H9 (cell line): ENCODE results near the gene TMEM184B. TPM values are rescaled to one million over a fixed set of nuclear protein-coding genes. Genes with fewer than 3 reads are reported as not detected.

Source experiments
- DNase-seq: peaks from one replicate; pipeline ENCODE4 v3.0.0-alpha.2; 2017
- H2AFZ ChIP-seq: one replicate; pipeline ENCODE4 v1.6.1; 2013; ENCODE audit warnings: mild to moderate bottlenecking, low read length, control low read depth, moderate library complexity
- H2AK5ac ChIP-seq: 2 replicates; pipeline ENCODE4 v1.6.1; 2013; ENCODE audit warnings: low read length, control low read depth, mixed read lengths; ENCODE audit not compliant: insufficient read length
- H2BK120ac ChIP-seq: one replicate; pipeline ENCODE4 v1.6.1; 2013; ENCODE audit warnings: low read depth, mild to moderate bottlenecking, low read length, control low read depth, inconsistent platforms; ENCODE audit not compliant: poor library complexity, severe bottlenecking
- H2BK12ac ChIP-seq: 2 replicates; pipeline ENCODE4 v1.6.1; 2013; ENCODE audit warnings: low read length, control low read depth, mixed read lengths, low read depth; ENCODE audit not compliant: insufficient read length
- H2BK15ac ChIP-seq: 2 replicates; pipeline ENCODE4 v1.6.1; 2013; ENCODE audit warnings: low read depth, low read length, control low read depth
- H2BK20ac ChIP-seq: one replicate; pipeline ENCODE4 v1.6.1; 2013; ENCODE audit warnings: low read depth, mild to moderate bottlenecking, low read length, control low read depth, inconsistent platforms; ENCODE audit not compliant: poor library complexity, severe bottlenecking
- H2BK5ac ChIP-seq: 2 replicates; pipeline ENCODE4 v1.6.1; 2013; ENCODE audit warnings: low read length, control low read depth, mixed read lengths; ENCODE audit not compliant: insufficient read length
- H3K14ac ChIP-seq: 2 replicates; pipeline ENCODE4 v1.6.1; 2013; ENCODE audit warnings: low read length, control low read depth; ENCODE audit not compliant: insufficient read depth
- H3K18ac ChIP-seq: 2 replicates; pipeline ENCODE4 v1.6.1; 2013; ENCODE audit warnings: low read depth, mild to moderate bottlenecking, mixed read lengths, low read length, control low read depth; ENCODE audit not compliant: insufficient read length
- H3K23ac ChIP-seq: 2 replicates; pipeline ENCODE4 v1.6.1; 2013; ENCODE audit warnings: low read length, control low read depth, mixed read lengths, low read depth; ENCODE audit not compliant: insufficient read length
- H3K23me2 ChIP-seq: 2 replicates; pipeline ENCODE4 v1.6.1; 2013; ENCODE audit warnings: low read depth, mild to moderate bottlenecking, mixed read lengths, low read length, control low read depth; ENCODE audit not compliant: insufficient read length, poor library complexity, severe bottlenecking
- H3K27ac ChIP-seq: 2 replicates; pipeline ENCODE4 v1.5.1; 2013; ENCODE audit warnings: low read length, control low read depth, mixed read lengths, low read depth; ENCODE audit not compliant: insufficient read length
- H3K27me3 ChIP-seq: 2 replicates; pipeline ENCODE4 v1.6.1; 2013; ENCODE audit warnings: low read length, control low read depth, inconsistent platforms; ENCODE audit not compliant: insufficient read depth
- H3K4ac ChIP-seq: 2 replicates; pipeline ENCODE4 v1.6.1; 2013; ENCODE audit warnings: low read depth, mild to moderate bottlenecking, control low read depth, inconsistent platforms, low read length, moderate library complexity
- H3K4me1 ChIP-seq: 2 replicates; pipeline ENCODE4 v1.6.1; 2013; ENCODE audit warnings: low read length, control low read depth, inconsistent platforms; ENCODE audit not compliant: insufficient read depth
- H3K4me2 ChIP-seq: 2 replicates; pipeline ENCODE4 v1.6.1; 2013; ENCODE audit warnings: low read length, control low read depth, mixed read lengths; ENCODE audit not compliant: insufficient read length, insufficient read depth
- H3K56ac ChIP-seq: 2 replicates; pipeline ENCODE4 v1.6.1; 2013; ENCODE audit warnings: low read depth, mild to moderate bottlenecking, mixed read lengths, low read length, control low read depth; ENCODE audit not compliant: insufficient read length
- H3K79me1 ChIP-seq: 2 replicates; pipeline ENCODE4 v1.6.1; 2013; ENCODE audit warnings: low read depth, mild to moderate bottlenecking, moderate library complexity, low read length, control low read depth, inconsistent platforms; ENCODE audit not compliant: insufficient read depth, poor library complexity, severe bottlenecking
- H3K79me2 ChIP-seq: 2 replicates; pipeline ENCODE4 v1.6.1; 2013; ENCODE audit warnings: low read length, control low read depth, inconsistent platforms; ENCODE audit not compliant: insufficient read depth
- H3K9ac ChIP-seq: 2 replicates; pipeline ENCODE4 v1.6.1; 2013; ENCODE audit warnings: low read length, control low read depth, mixed read lengths; ENCODE audit not compliant: insufficient read length; ENCODE audit errors: extremely low read depth
- H3K9me3 ChIP-seq: one replicate; pipeline ENCODE4 v1.6.1; 2013; ENCODE audit warnings: low read depth, low read length, inconsistent platforms; ENCODE audit not compliant: control insufficient read depth
- H3T11ph ChIP-seq: one replicate; pipeline ENCODE4 v1.6.1; 2013; ENCODE audit warnings: mild to moderate bottlenecking, low read length, control low read depth, inconsistent platforms
- H4K20me1 ChIP-seq: one replicate; pipeline ENCODE4 v1.6.1; 2013; ENCODE audit not compliant: control insufficient read depth, insufficient read length, insufficient read depth
- H4K5ac ChIP-seq: 2 replicates; pipeline ENCODE4 v1.6.1; 2013; ENCODE audit warnings: low read depth, mild to moderate bottlenecking, mixed read lengths, low read length, control low read depth; ENCODE audit not compliant: insufficient read length
- H4K8ac ChIP-seq: replicated peaks from 2 replicates; pipeline ENCODE4 v1.6.1; 2013; ENCODE audit warnings: low read length, control low read depth, mixed read lengths, low read depth; ENCODE audit not compliant: insufficient read length
- H4K91ac ChIP-seq: 2 replicates; pipeline ENCODE4 v1.6.1; 2013; ENCODE audit warnings: low read depth, mild to moderate bottlenecking, moderate library complexity, mixed read lengths, low read length, control low read depth; ENCODE audit not compliant: insufficient read length
- H3K27ac Mint-ChIP-seq, 3 experiments: 2 replicates in 2 of 3; 3 replicates in 1 of 3; pipeline ENCODE4 v1.8.0; 2020 to 2021; ENCODE audit warnings: mixed read lengths in 3 of 3, mild to moderate bottlenecking in 1 of 3, moderate library complexity in 1 of 3
- H3K27me3 Mint-ChIP-seq: 2 replicates; pipeline ENCODE4 v1.8.0; 2021; ENCODE audit warnings: low read depth, mild to moderate bottlenecking, moderate library complexity, mixed read lengths
- H3K36me3 Mint-ChIP-seq, 3 experiments: 2 replicates in 2 of 3; 3 replicates in 1 of 3; pipeline ENCODE4 v1.8.0; 2020 to 2021; ENCODE audit warnings: low read depth in 3 of 3, mixed read lengths in 3 of 3; ENCODE audit not compliant: insufficient read depth in 1 of 3
- H3K4me1 Mint-ChIP-seq, 2 experiments: 2 replicates each; pipeline ENCODE4 v1.8.0; 2020; ENCODE audit warnings: mixed read lengths in 2 of 2
- H3K4me3 Mint-ChIP-seq, 2 experiments: 2 replicates in 1 of 2; 3 replicates in 1 of 2; pipeline ENCODE4 v1.8.0; 2020 to 2021; ENCODE audit warnings: mild to moderate bottlenecking in 2 of 2, mixed read lengths in 2 of 2, moderate library complexity in 1 of 2
- H3K9me3 Mint-ChIP-seq, 2 experiments: 2 replicates in 1 of 2; 3 replicates in 1 of 2; pipeline ENCODE4 v1.8.0; 2020; ENCODE audit warnings: mild to moderate bottlenecking in 2 of 2, mixed read lengths in 2 of 2, moderate library complexity in 1 of 2
- CTCF ChIP-seq: fragments of 200-600 bp; sonication (generic); conservative IDR thresholded peaks from 3 replicates; pipeline ENCODE4 v1.8.0; 2021; ENCODE audit warnings: antibody characterized with exemption, mild to moderate bottlenecking
- WGBS: extraction: QIAGEN DNeasy Blood & Tissue Kit; methylation state at CpG from one replicate; pipeline ENCODE4 v1.1.7; 2013; ENCODE audit warnings: missing lambda C conversion rate, low lambda C conversion rate, mixed read lengths; ENCODE audit not compliant: insufficient read length; ENCODE audit errors: extremely low coverage; 5-methylcytosine and 5-hydroxymethylcytosine counted together
- total RNA-seq: library from RNA; stranded (reverse); gene quantifications from 2 replicates; pipeline ENCODE4 v1.2.1, GENCODE V29; 2021

Gene TMEM184B
- total RNA-seq, 1 experiment from 2014 or later, result 58.5 TPM

- H3K27me3 ChIP-seq, result no peaks in the 10 kb centered on the region
- no peak overlapping the region for H4K8ac ChIP-seq
- no peaks in the 10 kb centered on the region for H3K23me2 ChIP-seq
- H2BK15ac ChIP-seq, result no peak overlapping the region
- no peak overlapping the region for H3T11ph ChIP-seq
- no peaks in the 10 kb centered on the region for H3K27me3 Mint-ChIP-seq
- no peak overlapping the region for H2BK12ac ChIP-seq
- H3K79me1 ChIP-seq, result no peaks in the 10 kb centered on the region
- TF ChIP-seq CTCF, result no peak
- H3K18ac ChIP-seq, result no peak overlapping the region
- H2AK5ac ChIP-seq, result no peak overlapping the region
- peaks cover 3% of the 10 kb centered on the region; the same call in 1 of the 2 replicates for H3K79me2 ChIP-seq
- H4K20me1 ChIP-seq, result no peaks in the 10 kb centered on the region
- H3K4me3 Mint-ChIP-seq, result no peak overlapping the region
- no peak overlapping the region for H2AFZ ChIP-seq
- H2BK5ac ChIP-seq, result no peak overlapping the region
- H4K5ac ChIP-seq, result no peak overlapping the region
- H2BK20ac ChIP-seq, result no peak overlapping the region
- H3K4me2 ChIP-seq, result no peak overlapping the region
- H3K27ac ChIP-seq, result no peak overlapping the region
- no peak overlapping the region for H4K91ac ChIP-seq
- H3K27ac Mint-ChIP-seq, result 0 out of 7 replicates have a peak overlapping the region, but pooled peaks of 1 of the 3 experiments have one; percentile 9
- H3K14ac ChIP-seq, result no peak overlapping the region
- no peak overlapping the region for H3K4ac ChIP-seq
- WGBS, result no CpG with 5 or more reads among the region's 5 CpGs
- no peak overlapping the region for H2BK120ac ChIP-seq
- no peak for DNase-seq
- peaks cover 21 to 56% (median 35%) of the 10 kb centered on the region in 3 experiments for H3K36me3 Mint-ChIP-seq
- H3K4me1 ChIP-seq, result no peaks in the 10 kb centered on the region
- H3K9me3 Mint-ChIP-seq, result 0 out of 5 replicates have a peak, but pooled peaks cover 0 to 2% of the 10 kb centered on the region in 2 experiments
- H3K23ac ChIP-seq, result no peak overlapping the region
- no peak overlapping the region for H3K9ac ChIP-seq
- peaks cover 11 to 19% of the 10 kb centered on the region in 2 experiments for H3K4me1 Mint-ChIP-seq
- H3K56ac ChIP-seq, result no peak overlapping the region
- no peaks in the 10 kb centered on the region for H3K9me3 ChIP-seq
These were observed 26.1 kb downstream of the TMEM184B start for GRCh38 chr22:38246692-38247091.
